H1 (cell line): ENCODE data around the gene CACNA1B. TPM values are rescaled to one million over a fixed set of nuclear protein-coding genes. Genes with fewer than 3 reads are reported as not detected.

Experiments used
- CTCF ChIA-PET: fragments of 300-600 bp; sonication (Branson Sonifier 250); formaldehyde crosslinking; loops from one replicate; lab custom pipeline; 2021; ENCODE audit not compliant: partially characterized antibody; lab: Charles Lee
- POLR2A ChIA-PET: fragments of 300-600 bp; sonication (Branson Sonifier 250); formaldehyde crosslinking; loops from one replicate; lab custom pipeline; 2021; ENCODE audit warnings: inconsistent platforms; ENCODE audit not compliant: partially characterized antibody; lab: Charles Lee
- DNase-seq, 2 experiments: peaks; one replicate each; pipeline versions ENCODE4 v3.0.0 to v3.0.0-alpha.2; 2010 to 2022; ENCODE audit warnings: low spot score in 2 of 2, low read depth in 1 of 2, mixed read lengths in 1 of 2
- FAIRE-seq: peaks from 2 replicates; lab custom pipeline; 2011; peaks lifted over from hg19 to GRCh38; lab: Jason Lieb, UNC
- H2AFZ ChIP-seq: 2 replicates; pipeline ENCODE4 v1.8.1; 2012; ENCODE audit warnings: low read length, inconsistent platforms
- H2AK5ac ChIP-seq: 2 replicates; pipeline ENCODE4 v1.6.1; 2013; ENCODE audit warnings: low read depth, low read length
- H2BK120ac ChIP-seq: replicated peaks from 2 replicates; pipeline ENCODE3; 2013; ENCODE audit warnings: low read depth, low read length, inconsistent platforms
- H2BK12ac ChIP-seq: 2 replicates; pipeline ENCODE4 v1.6.1; 2013; ENCODE audit warnings: low read depth, low read length
- H2BK15ac ChIP-seq: 2 replicates; pipeline ENCODE4 v1.6.1; 2013; ENCODE audit warnings: low read length
- H2BK20ac ChIP-seq: 2 replicates; pipeline ENCODE4 v1.6.1; 2013; ENCODE audit warnings: low read length
- H2BK5ac ChIP-seq: 2 replicates; pipeline ENCODE4 v1.6.1; 2013; ENCODE audit warnings: low read depth, low read length
- H3K14ac ChIP-seq: 2 replicates; pipeline ENCODE4 v1.6.1; 2013; ENCODE audit warnings: inconsistent platforms; ENCODE audit not compliant: insufficient read length
- H3K18ac ChIP-seq: 2 replicates; pipeline ENCODE4 v1.6.1; 2013; ENCODE audit warnings: low read length; ENCODE audit errors: extremely low read depth
- H3K23ac ChIP-seq: 2 replicates; pipeline ENCODE4 v1.6.1; 2013; ENCODE audit warnings: inconsistent platforms; ENCODE audit not compliant: insufficient read length
- H3K23me2 ChIP-seq: 2 replicates; pipeline ENCODE4 v1.6.1; 2013; ENCODE audit warnings: low read depth, low read length
- H3K27ac ChIP-seq: 2 replicates; pipeline ENCODE4 v1.6.1; 2011; ENCODE audit warnings: low read depth, low read length, inconsistent platforms
- H3K27me3 ChIP-seq, 4 experiments: replicated peaks in 1 of 4; 1 replicate in 1 of 4; 2 replicates in 3 of 4; pipeline versions ENCODE4 v1.6.1 to v1.8.1; 2011 to 2013; ENCODE audit warnings: low read length in 3 of 4, mild to moderate bottlenecking in 3 of 4, inconsistent platforms in 2 of 4, mixed read lengths in 2 of 4, moderate library complexity in 1 of 4; ENCODE audit not compliant: control insufficient read depth in 3 of 4, insufficient read depth in 3 of 4; ENCODE audit errors: extremely low read depth in 1 of 4
- H3K36me3 ChIP-seq, 4 experiments: 2 replicates each; pipeline versions ENCODE4 v1.6.1 to v1.8.1; 2011 to 2013; ENCODE audit warnings: mild to moderate bottlenecking in 4 of 4, low read length in 3 of 4, moderate library complexity in 2 of 4, control low read depth in 1 of 4, inconsistent platforms in 1 of 4; ENCODE audit not compliant: insufficient read depth in 4 of 4, control insufficient read depth in 2 of 4
- H3K4ac ChIP-seq: replicated peaks from 2 replicates; pipeline ENCODE3; 2013; ENCODE audit warnings: low read length, low read depth, mixed read lengths, inconsistent platforms; ENCODE audit not compliant: insufficient read length
- H3K4me1 ChIP-seq, 4 experiments: replicated peaks in 1 of 4; 1 replicate in 1 of 4; 2 replicates in 3 of 4; pipeline versions ENCODE4 v1.6.1 to v1.8.1; 2011 to 2013; ENCODE audit warnings: low read length in 3 of 4, inconsistent platforms in 2 of 4, mixed read lengths in 1 of 4; ENCODE audit not compliant: insufficient read depth in 4 of 4, control insufficient read depth in 3 of 4
- H3K4me2 ChIP-seq, 2 experiments: 2 replicates each; pipeline versions ENCODE4 v1.6.1 to v1.8.1; 2011 to 2013; ENCODE audit warnings: low read depth in 2 of 2, low read length in 2 of 2, control low read depth in 1 of 2, inconsistent platforms in 1 of 2, mild to moderate bottlenecking in 1 of 2; ENCODE audit not compliant: insufficient read depth in 1 of 2
- H3K4me3 ChIP-seq, 4 experiments: fragments of 200-600, 300-600 bp in 1 of 4; sonication (generic), shearing (Covaris generic), sonication (Bioruptor Twin) in 1 of 4; 2 replicates each; pipeline versions ENCODE4 v1.5.1 to v1.8.1; 2011 to 2016; ENCODE audit warnings: low read length in 4 of 4, low read depth in 3 of 4, control low read depth in 2 of 4, inconsistent platforms in 2 of 4, mild to moderate bottlenecking in 2 of 4, mixed read lengths in 1 of 4, moderate library complexity in 1 of 4; ENCODE audit not compliant: insufficient read depth in 2 of 4; ENCODE audit errors: extremely low read depth in 1 of 4
- H3K56ac ChIP-seq: replicated peaks from 2 replicates; pipeline ENCODE3; 2013; ENCODE audit warnings: low read depth, mild to moderate bottlenecking, mixed read lengths, low read length, inconsistent platforms; ENCODE audit not compliant: insufficient read length
- H3K79me1 ChIP-seq: 2 replicates; pipeline ENCODE4 v1.6.1; 2013; ENCODE audit warnings: low read depth, low read length, control low read depth
- H3K79me2 ChIP-seq, 2 experiments: 2 replicates each; pipeline versions ENCODE4 v1.6.1 to v1.8.1; 2012 to 2013; ENCODE audit warnings: low read length in 2 of 2, mild to moderate bottlenecking in 2 of 2, inconsistent platforms in 1 of 2; ENCODE audit not compliant: insufficient read depth in 2 of 2, control insufficient read depth in 1 of 2
- H3K9ac ChIP-seq, 4 experiments: replicated peaks in 1 of 4; 1 replicate in 1 of 4; 2 replicates in 3 of 4; pipeline versions ENCODE4 v1.6.1 to v1.8.1; 2011 to 2013; ENCODE audit warnings: low read depth in 3 of 4, low read length in 3 of 4, control low read depth in 2 of 4, mild to moderate bottlenecking in 2 of 4, moderate library complexity in 2 of 4, inconsistent platforms in 1 of 4; ENCODE audit errors: extremely low read depth in 1 of 4
- H3K9me3 ChIP-seq, 2 experiments: 2 replicates each; pipeline versions ENCODE4 v1.6.1 to v1.8.1; 2012 to 2013; ENCODE audit warnings: mild to moderate bottlenecking in 2 of 2, moderate library complexity in 2 of 2, control low read depth in 1 of 2, inconsistent platforms in 1 of 2, low read depth in 1 of 2, low read length in 1 of 2, mixed read lengths in 1 of 2; ENCODE audit not compliant: insufficient read depth in 2 of 2
- H4K20me1 ChIP-seq, 2 experiments: replicated peaks in 1 of 2; 2 replicates each; pipeline versions ENCODE3 to v1.8.1; 2011 to 2013; ENCODE audit warnings: inconsistent platforms in 2 of 2, low read length in 2 of 2, mild to moderate bottlenecking in 1 of 2; ENCODE audit not compliant: insufficient read depth in 2 of 2, control insufficient read depth in 1 of 2
- H4K5ac ChIP-seq: 2 replicates; pipeline ENCODE4 v1.6.1; 2013; ENCODE audit warnings: low read length, low read depth, mixed read lengths, inconsistent platforms; ENCODE audit not compliant: insufficient read length
- H4K8ac ChIP-seq: 2 replicates; pipeline ENCODE4 v1.8.0; 2013; ENCODE audit warnings: mild to moderate bottlenecking, moderate library complexity, low read length, inconsistent platforms; ENCODE audit not compliant: insufficient read depth; ENCODE audit errors: extremely low read depth
- H4K91ac ChIP-seq: replicated peaks from 2 replicates; pipeline ENCODE3; 2013; ENCODE audit warnings: low read length, mixed read lengths, inconsistent platforms; ENCODE audit not compliant: insufficient read length
- BACH1 ChIP-seq: IDR thresholded peaks from 2 replicates; pipeline ENCODE4 v1.6.1; 2012; ENCODE audit warnings: low read length, improper control_type of control experiment
- BCL11A ChIP-seq, 2 experiments: IDR thresholded peaks; one replicate each; pipeline ENCODE4 v1.6.1; 2011; ENCODE audit warnings: low read depth in 2 of 2, low read length in 2 of 2, mild to moderate bottlenecking in 2 of 2
- CHD1 ChIP-seq: IDR thresholded peaks from 2 replicates; pipeline ENCODE4 v1.6.1; 2012; ENCODE audit warnings: low read depth, low read length, improper control_type of control experiment
- CTBP2 ChIP-seq: IDR thresholded peaks from 2 replicates; pipeline ENCODE4 v1.7.0; 2011; ENCODE audit warnings: borderline replicate concordance, mild to moderate bottlenecking, moderate library complexity, mixed read lengths, low read length; ENCODE audit not compliant: insufficient read depth, insufficient read length
- EZH2 ChIP-seq: fragments of 200-600 bp; sonication (generic); IDR thresholded peaks from 2 replicates; pipeline ENCODE4 v1.7.1; 2012; ENCODE audit warnings: low read depth, mild to moderate bottlenecking, moderate library complexity, low read length, inconsistent platforms; ENCODE audit not compliant: severe bottlenecking
- FOSL1 ChIP-seq: IDR thresholded peaks from 2 replicates; pipeline ENCODE4 v1.6.1; 2011; ENCODE audit warnings: mild to moderate bottlenecking, low read depth, low read length, moderate library complexity; ENCODE audit not compliant: insufficient read depth
- KDM1A ChIP-seq: fragments of 200-600, 300-600 bp; sonication (generic); IDR thresholded peaks from 2 replicates; pipeline ENCODE4 v1.7.1; 2016; ENCODE audit warnings: mild to moderate bottlenecking, low read length, borderline replicate concordance
- RAD21 ChIP-seq, 2 experiments: IDR thresholded peaks in 1 of 2; conservative IDR thresholded peaks in 1 of 2; 2 replicates each; pipeline ENCODE4 v1.6.1; 2011; ENCODE audit warnings: low read depth in 2 of 2, low read length in 2 of 2, improper control_type of control experiment in 1 of 2, inconsistent platforms in 1 of 2, mild to moderate bottlenecking in 1 of 2, moderate library complexity in 1 of 2
- SIX5 ChIP-seq: IDR thresholded peaks from 2 replicates; pipeline ENCODE4 v1.6.1; 2011; ENCODE audit warnings: mild to moderate bottlenecking, low read depth, low read length
- TCF12 ChIP-seq: IDR thresholded peaks from 2 replicates; pipeline ENCODE4 v1.6.1; 2011; ENCODE audit warnings: low read depth, mild to moderate bottlenecking, low read length
- YY1 ChIP-seq: IDR thresholded peaks from 2 replicates; pipeline ENCODE4 v1.6.1; 2011; ENCODE audit warnings: low read depth, mild to moderate bottlenecking, low read length
- WGBS, 2 experiments: shearing (Covaris generic) in 1 of 2; methylation state at CpG; one replicate each; pipeline versions ENCODE4 v1.1.6 to v1.1.7; 2013 to 2015; ENCODE audit warnings: low lambda C conversion rate in 2 of 2, mixed read lengths in 2 of 2, inconsistent platforms in 1 of 2, low coverage in 1 of 2, missing lambda C conversion rate in 1 of 2; ENCODE audit not compliant: insufficient replicate concordance in 2 of 2, insufficient coverage in 1 of 2, insufficient read length in 1 of 2; ENCODE audit errors: extremely low coverage in 1 of 2, missing lambda C conversion rate in 1 of 2; 5-methylcytosine and 5-hydroxymethylcytosine counted together
- polyA plus RNA-seq, 7 experiments: library from polyadenylated mRNA; depleted of rRNA in 3 of 7; stranded (reverse) in 5 of 7; unstranded in 2 of 7; fragments of >200 nt in 5 of 7; fragments of 200-250 nt in 2 of 7; gene quantifications; 1 replicate in 5 of 7; 2 replicates in 1 of 7; 4 replicates in 1 of 7; pipeline versions ENCODE4 v1.2.1 to v1.2.3, GENCODE V29; 2011 to 2013; ENCODE audit warnings: missing spikeins in 2 of 7, mixed read lengths in 2 of 7
- total RNA-seq: library from RNA; stranded (reverse); fragmentation: NEBNext Ultra II Directional; extraction: Animal tissue kit (Norgen Biotek cat#: 25700); gene quantifications from 2 replicates; pipeline ENCODE4 v1.2.1, GENCODE V29; 2021
- TF ChIP-seq, protein P1 (sequence below): IDR thresholded peaks from 2 replicates; pipeline ENCODE4 v1.6.1; 2011; ENCODE audit warnings: low read length, improper control_type of control experiment

CACNA1B gene
- total and polyA plus RNA-seq, 2 of the 8 experiments (the other 6 are each of a cell fraction or from before 2014, with no cell fraction given) = 1.5 to 5.7 TPM

DNA sequence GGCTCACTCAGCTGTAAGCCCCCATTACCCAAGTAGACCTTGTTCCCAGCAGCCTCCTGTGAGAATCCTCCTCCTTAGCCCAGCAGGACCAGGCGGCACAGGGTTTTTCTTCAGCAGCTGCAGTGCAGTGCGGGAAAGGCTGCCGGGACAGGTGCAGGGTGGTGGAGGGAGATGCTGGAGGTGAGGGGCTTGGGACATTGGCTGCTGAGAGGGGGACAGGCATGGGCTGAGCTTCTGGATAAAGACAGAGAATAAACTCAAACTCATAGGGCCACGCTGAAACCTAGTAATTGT lies 174.7 kb downstream of the CACNA1B start:
- no peaks in the 10 kb centered on the region for H3K23me2 ChIP-seq
- no peaks in the 10 kb centered on the region for H3K79me1 ChIP-seq
- H3K9ac ChIP-seq = no peak overlapping the region
- ChIA-PET CTCF (interaction anchor here (1.5 kb wide), 1 partner anchor 173 kb away, joined by 4 read pairs; no protein-coding TSS in a partner anchor), POLR2A (no interaction called here)
- no peak overlapping the region; the same call in 1 of the 2 replicates for H2BK12ac ChIP-seq
- TF ChIP-seq RAD21 (IDR thresholded peaks at IDR 0.05 in 1 of 2, conservative IDR thresholded peaks at IDR 0.05 in 1 of 2; ENCODE audit: low read depth in 2 of 2, low read length in 2 of 2) (no peak), FOSL1 (no peak), KDM1A (no peak), TCF12 (no peak), YY1 (no peak), SIX5 (no peak), BACH1 (no peak), EZH2 (no peak), BCL11A (IDR thresholded peaks at IDR 0.05; ENCODE audit: low read depth in 2 of 2, low read length in 2 of 2) (no peak), CHD1 (no peak), CTBP2 (no peak)
- TF ChIP-seq, protein P1, sequence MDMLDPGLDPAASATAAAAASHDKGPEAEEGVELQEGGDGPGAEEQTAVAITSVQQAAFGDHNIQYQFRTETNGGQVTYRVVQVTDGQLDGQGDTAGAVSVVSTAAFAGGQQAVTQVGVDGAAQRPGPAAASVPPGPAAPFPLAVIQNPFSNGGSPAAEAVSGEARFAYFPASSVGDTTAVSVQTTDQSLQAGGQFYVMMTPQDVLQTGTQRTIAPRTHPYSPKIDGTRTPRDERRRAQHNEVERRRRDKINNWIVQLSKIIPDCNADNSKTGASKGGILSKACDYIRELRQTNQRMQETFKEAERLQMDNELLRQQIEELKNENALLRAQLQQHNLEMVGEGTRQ = no peak
- peaks cover 0 to 4% (median 0%) of the 10 kb centered on the region in 4 experiments; a peak in 2 of 8 replicates for H3K36me3 ChIP-seq
- no peak overlapping the region for H4K91ac ChIP-seq
- peaks cover 0 to 8% (median 0%) of the 10 kb centered on the region in 4 experiments; a peak in 2 of 7 replicates for H3K4me1 ChIP-seq
- WGBS, 2 experiments = 75% methylated on average over 4 of the region's 4 CpGs; no CpG with 5 or more reads in 1 of the 2 experiments
- no peak overlapping the region for H2BK5ac ChIP-seq
- H3K56ac ChIP-seq = no peak overlapping the region
- no peak overlapping the region for H3K23ac ChIP-seq
- no peak overlapping the region for H3K27ac ChIP-seq
- no peak overlapping the region for H3K4me2 ChIP-seq
- DNase-seq (peak in 1 of 2 experiments; percentile 37), FAIRE-seq (no peak)
- H2BK15ac ChIP-seq = no peak overlapping the region
- peaks cover 2 to 6% of the 10 kb centered on the region in 2 experiments for H4K20me1 ChIP-seq
- no peak overlapping the region for H3K14ac ChIP-seq
- no peak overlapping the region for H2BK120ac ChIP-seq
- H3K18ac ChIP-seq = no peak overlapping the region
- H3K4me3 ChIP-seq = no peak overlapping the region
- H3K27me3 ChIP-seq = no peaks in the 10 kb centered on the region
- no peak overlapping the region for H2BK20ac ChIP-seq
- peak overlapping the region; percentile 15; the same call in 1 of the 2 replicates for H4K8ac ChIP-seq
- peaks cover 26 to 71% of the 10 kb centered on the region in 2 experiments; a peak in 3 of 4 replicates for H3K9me3 ChIP-seq
- no peak overlapping the region for H2AFZ ChIP-seq
- H4K5ac ChIP-seq = no peak overlapping the region
- H3K79me2 ChIP-seq = no peaks in the 10 kb centered on the region
- no peak overlapping the region for H3K4ac ChIP-seq
- H2AK5ac ChIP-seq = no peak overlapping the region
